K562 (cell line): Measurements from ENCODE around the gene KRTAP10-12. TPM values are rescaled to one million over a fixed set of nuclear protein-coding genes. Genes with fewer than 3 reads are reported as not detected.
"Not testable (repeated sequence)": the region's sequence is repeated elsewhere in the genome, so short reads cannot be mapped to it uniquely, and the experiment has no call there.

Experiments used
- ATAC-seq: fragments of 200-7000 bp; cut with Tn5 transposase; 3 replicates; pipeline ENCODE4 v1.9.1; 2020; ENCODE audit warnings: moderate library complexity
- BruUV-seq: library from RNA; stranded (reverse); fragments of 400-500 nt; replicated peaks from 2 replicates; lab custom pipeline; 2021; lab: Mats Ljungman, UMichigan
- CTCF ChIA-PET: fragments of 300-600 bp; formaldehyde crosslinking; extraction: SDS; loops from one replicate; lab custom pipeline; 2021; ENCODE audit warnings: low intra/inter-chr PET ratio; lab: Yijun Ruan, JAX
- POLR2A ChIA-PET: fragments of 300-600, 350-650 bp; sonication (Branson Sonifier 250); formaldehyde crosslinking; extraction: SDS; loops from one replicate; lab custom pipeline; 2021; ENCODE audit warnings: antibody characterized with exemption, inconsistent platforms; lab: Yijun Ruan, JAX
- DNase-seq, 4 experiments: peaks; one replicate each; pipeline versions ENCODE4 v3.0.0 to v3.0.0-alpha.2; 2011 to 2018; ENCODE audit warnings: low spot score in 3 of 4, mixed read lengths in 3 of 4; ENCODE audit errors: extremely low read depth in 1 of 4
- FAIRE-seq: peaks from 2 replicates; lab custom pipeline; 2011; peaks lifted over from hg19 to GRCh38; lab: Jason Lieb, UNC
- H2AFZ ChIP-seq: 2 replicates; pipeline ENCODE4 v1.6.0; 2011; ENCODE audit warnings: low read depth, low read length, control low read depth, inconsistent platforms
- H3K27ac ChIP-seq: fragments of 200-600 bp; 3 replicates; pipeline ENCODE4 v1.8.0; 2011; ENCODE audit warnings: low read depth, mild to moderate bottlenecking, control low read depth, inconsistent platforms, low read length, moderate library complexity, mixed read lengths; ENCODE audit errors: extremely low read depth
- H3K27me3 ChIP-seq, 2 experiments: fragments of 300-600 bp in 1 of 2; 2 replicates in 1 of 2; 3 replicates in 1 of 2; pipeline versions ENCODE4 v1.6.0 to v1.8.0; 2011; ENCODE audit warnings: inconsistent platforms in 2 of 2, low read length in 2 of 2, mild to moderate bottlenecking in 1 of 2, mixed read lengths in 1 of 2, moderate library complexity in 1 of 2; ENCODE audit not compliant: control insufficient read depth in 2 of 2, insufficient read depth in 2 of 2
- H3K36me3 ChIP-seq: fragments of 300-600 bp; 3 replicates; pipeline ENCODE4 v1.8.0; 2011; ENCODE audit warnings: mild to moderate bottlenecking, low read length, inconsistent platforms; ENCODE audit not compliant: control insufficient read depth, insufficient read depth
- H3K4me1 ChIP-seq, 2 experiments: fragments of 200-600 bp in 1 of 2; replicated peaks in 1 of 2; 2 replicates in 1 of 2; 3 replicates in 1 of 2; pipeline versions ENCODE4 v1.5.1 to v1.8.0; 2011; ENCODE audit warnings: inconsistent platforms in 2 of 2, low read length in 2 of 2, mild to moderate bottlenecking in 1 of 2, mixed read lengths in 1 of 2, moderate library complexity in 1 of 2; ENCODE audit not compliant: control insufficient read depth in 2 of 2, insufficient read depth in 2 of 2
- H3K4me2 ChIP-seq: 2 replicates; pipeline ENCODE4 v1.6.1; 2011; ENCODE audit warnings: low read length, control low read depth, inconsistent platforms, mixed read lengths; ENCODE audit not compliant: insufficient read depth
- H3K4me3 ChIP-seq: fragments of 200-600 bp; sonication (generic), shearing (Covaris generic); 2 replicates; pipeline ENCODE4 v1.5.1; 2016; ENCODE audit warnings: control low read depth, inconsistent platforms
- H3K79me2 ChIP-seq: fragments of 200-600 bp; 3 replicates; pipeline ENCODE4 v1.8.0; 2011; ENCODE audit warnings: low read length, inconsistent platforms; ENCODE audit not compliant: control insufficient read depth, insufficient read depth
- H3K9ac ChIP-seq, 2 experiments: 2 replicates each; pipeline versions ENCODE4 v1.6.0 to v1.6.1; 2011; ENCODE audit warnings: low read depth in 2 of 2, low read length in 2 of 2, control low read depth in 1 of 2, inconsistent platforms in 1 of 2, mild to moderate bottlenecking in 1 of 2, mixed read lengths in 1 of 2; ENCODE audit not compliant: insufficient read depth in 1 of 2
- H3K9me1 ChIP-seq: one replicate; pipeline ENCODE4 v1.6.0; 2011; ENCODE audit warnings: inconsistent platforms, mild to moderate bottlenecking, low read length, moderate library complexity; ENCODE audit not compliant: control insufficient read depth, insufficient read depth
- H3K9me3 ChIP-seq: replicated peaks from 2 replicates; pipeline ENCODE4 v1.5.1; 2011; ENCODE audit warnings: low read depth, low read length, inconsistent platforms; ENCODE audit not compliant: control insufficient read depth, insufficient read depth
- H4K20me1 ChIP-seq: replicated peaks from 2 replicates; pipeline ENCODE4 v1.6.1; 2011; ENCODE audit warnings: low read length, inconsistent platforms, mixed read lengths; ENCODE audit not compliant: control insufficient read depth, insufficient read depth
- GABPA ChIP-seq: fragments of 200-800 bp; sonication (Bioruptor generic); conservative IDR thresholded peaks from 2 replicates; pipeline ENCODE4 v1.6.1; 2016; ENCODE audit warnings: low read depth, missing genetic modification characterization, missing compliant biosample characterization
- L3MBTL2 ChIP-seq: fragments of 450-650 bp; IDR thresholded peaks from 2 replicates; pipeline ENCODE4 v1.6.1; 2016; ENCODE audit warnings: mild to moderate bottlenecking, moderate library complexity
- MYC ChIP-seq, 2 experiments: fragments of 250-450 bp in 1 of 2; sonication (Bioruptor Pico) in 1 of 2; IDR thresholded peaks; 2 replicates each; pipeline versions ENCODE4 v1.5.1 to v1.6.1; 2012 to 2021; ENCODE audit warnings: low read depth in 2 of 2, borderline replicate concordance in 1 of 2, improper control_type of control experiment in 1 of 2, low read length in 1 of 2, mild to moderate bottlenecking in 1 of 2, moderate library complexity in 1 of 2
- NFE2 ChIP-seq: IDR thresholded peaks from 2 replicates; pipeline ENCODE4 v1.6.1; 2014; ENCODE audit warnings: antibody characterized with exemption, low read depth
- NR2F6 ChIP-seq: fragments of 450-650 bp; formaldehyde crosslinking; IDR thresholded peaks from 2 replicates; pipeline ENCODE4 v1.4.0; 2020; ENCODE audit warnings: mild to moderate bottlenecking
- POLR2AphosphoS5 ChIP-seq: IDR thresholded peaks from 2 replicates; pipeline ENCODE4 v1.6.1; 2011; ENCODE audit warnings: mild to moderate bottlenecking, low read depth, low read length, moderate library complexity; ENCODE audit not compliant: control insufficient read depth, insufficient read depth
- STAT6 ChIP-seq: sonication (generic); formaldehyde crosslinking; IDR thresholded peaks from 2 replicates; pipeline ENCODE4 v1.8.1; 2023; ENCODE audit warnings: mild to moderate bottlenecking, missing genetic modification reagents
- ZBTB12 ChIP-seq: fragments of 250-450 bp; sonication (Bioruptor Pico); IDR thresholded peaks from 2 replicates; pipeline ENCODE4 v1.4.0; 2020
- ZNF146 ChIP-seq: IDR thresholded peaks from one replicate; pipeline ENCODE4 v1.6.1; 2018; ENCODE audit warnings: missing compliant biosample characterization; ENCODE audit not compliant: unreplicated experiment
- WGBS: fragments of 100-300 bp; shearing (Covaris generic); methylation state at CpG from one replicate; pipeline ENCODE4 v1.1.6; 2016; ENCODE audit warnings: low coverage, mixed read lengths; ENCODE audit not compliant: insufficient coverage; ENCODE audit errors: missing lambda C conversion rate; 5-methylcytosine and 5-hydroxymethylcytosine counted together
- in situ Hi-C: fragments of 300-500 bp; cut with MboI; formaldehyde crosslinking; loops from 4 replicates; pipeline ENCODE4 v1.15.0; 2018; ENCODE audit warnings: inconsistent platforms, mixed read lengths
- intact Hi-C: fragments of 100-400 bp; cut with micrococcal nuclease; formaldehyde crosslinking; loops from 2 replicates; pipeline ENCODE4 v1.14.2; 2022
- polyA plus RNA-seq, 8 experiments: library from polyadenylated mRNA; depleted of rRNA in 4 of 8; stranded (reverse) in 5 of 8; unstranded in 3 of 8; fragments of >200 nt; fragmentation: Nextera tagmentation in 2 of 8; fragmentation: Illumina TruSeq in 1 of 8; extraction: Ambion mirVana in 2 of 8; extraction: Trizol in 1 of 8; gene quantifications; 2 replicates each; pipeline versions ENCODE4 v1.2.1 to v1.2.3, GENCODE V29; 2011 to 2014; ENCODE audit warnings: inconsistent platforms in 1 of 8, missing spikeins in 1 of 8
- total RNA-seq, 7 experiments: library from RNA; depleted of rRNA in 6 of 7; stranded (reverse); fragments of >200 nt in 6 of 7; fragmentation: Illumina TruSeq in 2 of 7; extraction: Trizol in 2 of 7; gene quantifications; 2 replicates each; pipeline versions ENCODE4 v1.2.1 to v1.2.3, GENCODE V29; 2011 to 2021; ENCODE audit warnings: low replicate concordance in 1 of 7

The KRTAP10-12 gene
- total and polyA plus RNA-seq, 9 of the 15 experiments (the other 6 are each of a cell fraction or from before 2014, with no cell fraction given) = not detected

GRCh38 chr21:44661567-44661966 is 35.4 kb upstream of the KRTAP10-12 start:
- DNase-seq, POLR2A ChIA-PET, H2AFZ ChIP-seq, H3K79me2 ChIP-seq, CTCF ChIA-PET, H3K4me3 ChIP-seq, H3K4me2 ChIP-seq, in situ Hi-C loops, intact Hi-C loops, BruUV-seq, H4K20me1 ChIP-seq, H3K4me1 ChIP-seq, H3K9ac ChIP-seq, ATAC-seq, H3K36me3 ChIP-seq, H3K27ac ChIP-seq, FAIRE-seq, H3K27me3 ChIP-seq, H3K9me3 ChIP-seq, H3K9me1 ChIP-seq: not testable (repeated sequence)
- 2% methylated on average over 7 of the region's 7 CpGs for WGBS

GRCh38 chr21:44664691-44665090 is 32.3 kb upstream of the KRTAP10-12 start:
- Histone ChIP-seq H3K9me3 (no peaks in the 10 kb centered on the region), H3K27me3 (no peaks in the 10 kb centered on the region), H3K79me2 (no peaks in the 10 kb centered on the region), H3K9me1 (no peaks in the 10 kb centered on the region), H2AFZ (no peak overlapping the region), H4K20me1 (no peaks in the 10 kb centered on the region), H3K4me3 (no peak overlapping the region), H3K9ac (no peak overlapping the region), H3K27ac (no peak overlapping the region), H3K36me3 (no peaks in the 10 kb centered on the region), H3K4me1 (no peaks in the 10 kb centered on the region), H3K4me2 (no peak overlapping the region)
- no peak for ATAC-seq
- ChIA-PET POLR2A (no interaction called here), CTCF (no interaction called here)
- DNase-seq = no peak
- no TSS peak for BruUV-seq
- FAIRE-seq = no peak
- in situ Hi-C loops (no loop called here), intact Hi-C loops (no loop called here)
- TF ChIP-seq NR2F6 (CRISPR knock-in tag) (no peak), ZBTB12 (CRISPR knock-in tag) (no peak), ZNF146 (CRISPR knock-in tag) (no peak), L3MBTL2 (no peak), MYC (IDR thresholded peaks at IDR 0.05; ENCODE audit: low read depth, low read length) (no peak), MYC (CRISPR knock-in tag; IDR thresholded peaks at IDR 0.05; ENCODE audit: borderline replicate concordance, low read depth) (no peak), STAT6 (CRISPR knock-in tag) (no peak), NFE2 (no peak), GABPA (tag) (no peak), POLR2AphosphoS5 (no peak)
- WGBS = 1% methylated on average over 5 of the region's 5 CpGs
